ENCODE results near the gene SYMPK. TPM values are rescaled to one million over a fixed set of nuclear protein-coding genes. Genes with fewer than 3 reads are reported as not detected.
"Not testable (repeated sequence)": the region's sequence is repeated elsewhere in the genome, so short reads cannot be mapped to it uniquely, and the experiment has no call there.

SYMPK gene
- total RNA-seq, 1 donor from 2014 or later = 31.9 TPM

- no peak for DNase-seq
Measured at GRCh38 chr19:45801603-45802175, 61.3 kb downstream of the SYMPK start.

GRCh38 chr19:45800070-45800553, 62.8 kb downstream of the SYMPK start:
- no peak for DNase-seq

- DNase-seq = not testable (repeated sequence)
Measured at GRCh38 chr19:45799541-45799940, 63.4 kb downstream of the SYMPK start.

GRCh38 chr19:45798995-45799517, 63.9 kb downstream of the SYMPK start:
- DNase-seq = peak; percentile 40

- no peak for DNase-seq
Measured at GRCh38 chr19:45794627-45795026, 68.3 kb downstream of the SYMPK start.

GRCh38 chr19:45793876-45794275, 69.1 kb downstream of the SYMPK start:
- DNase-seq = no peak

GRCh38 chr19:45793178-45793564, 69.8 kb downstream of the SYMPK start:
- no peak for DNase-seq

GRCh38 chr19:45792470-45793177, 70.3 kb downstream of the SYMPK start, which contains the start of gene DMWD:
DMWD (minus strand) TSS chr19:45792845; CDS start chr19:45792756, 89 bp downstream.
- peak; percentile 99 for DNase-seq

GRCh38 chr19:45791744-45792469, 71.0 kb downstream of the SYMPK start:
- DNase-seq = no peak

- DNase-seq = no peak
Measured at GRCh38 chr19:45790942-45791341, 72.0 kb downstream of the SYMPK start.

GRCh38 chr19:45789035-45789786, 73.7 kb downstream of the SYMPK start:
- no peak for DNase-seq

GRCh38 chr19:45786533-45786894, 76.4 kb downstream of the SYMPK start:
- no peak for DNase-seq

- no peak for DNase-seq
Measured at GRCh38 chr19:45785781-45786532, 77.0 kb downstream of the SYMPK start.

GRCh38 chr19:45785097-45785496, 77.8 kb downstream of the SYMPK start:
- no peak for DNase-seq

GRCh38 chr19:45784096-45784495, 78.9 kb downstream of the SYMPK start:
- DNase-seq = no peak

- no peak for DNase-seq
Measured at GRCh38 chr19:45782820-45783785, 79.8 kb downstream of the SYMPK start.

GRCh38 chr19:45782162-45782691, 80.7 kb downstream of the SYMPK start, which contains the start of gene DMPK:
DMPK (minus strand) TSS chr19:45782490; CDS start chr19:45782352, 138 bp downstream.
- no peak for DNase-seq

GRCh38 chr19:45781214-45782161, 81.5 kb downstream of the SYMPK start:
- no peak for DNase-seq

Data from skin of body (tissue), 2 donors.